HepG2 (cell line): ENCODE data around the gene CTNNA3.

Source experiments
- ATF3 ChIP-seq: sonication (generic); formaldehyde crosslinking; IDR thresholded peaks from 2 replicates; pipeline ENCODE4 v1.4.0; 2020; ENCODE audit warnings: missing genetic modification reagents
- CBX5 ChIP-seq: sonication (generic); formaldehyde crosslinking; IDR thresholded peaks from 2 replicates; pipeline ENCODE4 v1.4.0; 2020; ENCODE audit warnings: missing genetic modification reagents, borderline replicate concordance
- MEF2D ChIP-seq: sonication (generic); formaldehyde crosslinking; IDR thresholded peaks from 2 replicates; pipeline ENCODE4 v1.5.1; 2020; ENCODE audit warnings: mild to moderate bottlenecking, missing genetic modification reagents
- NFE2L1 ChIP-seq: sonication (generic); formaldehyde crosslinking; IDR thresholded peaks from 2 replicates; pipeline ENCODE4 v1.4.0; 2020; ENCODE audit warnings: missing genetic modification reagents, mild to moderate bottlenecking, borderline replicate concordance
- NFE2L2 ChIP-seq: fragments of 150-350 bp; IDR thresholded peaks from 2 replicates; pipeline ENCODE4 v1.6.1; 2014; ENCODE audit warnings: low read length
- POLR2AphosphoS5 ChIP-seq: IDR thresholded peaks from 2 replicates; pipeline ENCODE4 v1.6.1; 2012; ENCODE audit warnings: low read depth, low read length
- SP5 ChIP-seq: IDR thresholded peaks from 2 replicates; pipeline ENCODE4 v1.6.1; 2016; ENCODE audit warnings: low read depth, borderline replicate concordance
- ZNF362 ChIP-seq: sonication (generic); formaldehyde crosslinking; IDR thresholded peaks from 2 replicates; pipeline ENCODE4 v1.4.0; 2020; ENCODE audit warnings: missing genetic modification reagents, mild to moderate bottlenecking, borderline replicate concordance
- ZNF607 ChIP-seq: sonication (generic); formaldehyde crosslinking; IDR thresholded peaks from 2 replicates; pipeline ENCODE4 v1.5.1; 2020; ENCODE audit warnings: missing genetic modification reagents, mild to moderate bottlenecking, borderline replicate concordance
- TF ChIP-seq, protein P1 (sequence below): IDR thresholded peaks from 2 replicates; pipeline ENCODE4 v1.6.1; 2012; ENCODE audit warnings: inconsistent platforms

DNA sequence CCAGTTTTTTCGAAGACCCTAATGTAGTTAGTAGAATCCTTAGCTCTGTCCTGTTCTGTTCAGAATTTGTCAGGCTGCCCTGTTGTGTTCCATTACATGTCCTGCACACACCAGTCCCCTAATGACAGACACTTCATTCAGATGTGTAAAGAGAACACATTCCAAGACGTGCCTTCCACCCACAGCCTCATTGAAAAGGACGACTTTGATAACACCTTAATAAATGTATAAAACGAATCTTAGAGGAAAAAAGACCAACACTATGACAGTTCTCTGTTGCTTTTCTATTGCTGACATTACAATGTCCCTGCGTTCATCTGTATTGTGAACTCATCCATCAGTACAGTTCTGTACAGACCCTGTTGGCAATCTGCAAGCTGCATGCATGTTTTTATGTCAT lies 766.6 kb downstream of the CTNNA3 start:
- TF ChIP-seq ATF3 (CRISPR knock-in tag), result no peak
- TF ChIP-seq POLR2AphosphoS5, result no peak
- TF ChIP-seq NFE2L1 (CRISPR knock-in tag), result no peak
- TF ChIP-seq, protein P1, sequence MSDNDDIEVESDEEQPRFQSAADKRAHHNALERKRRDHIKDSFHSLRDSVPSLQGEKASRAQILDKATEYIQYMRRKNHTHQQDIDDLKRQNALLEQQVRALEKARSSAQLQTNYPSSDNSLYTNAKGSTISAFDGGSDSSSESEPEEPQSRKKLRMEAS, result no peak
- no peak for TF ChIP-seq MEF2D (CRISPR knock-in tag)
- no peak for TF ChIP-seq ZNF362 (CRISPR knock-in tag)
- no peak for TF ChIP-seq CBX5 (CRISPR knock-in tag)
- no peak for TF ChIP-seq SP5 (CRISPR knock-in tag)
- TF ChIP-seq ZNF607 (CRISPR knock-in tag), result no peak
- TF ChIP-seq NFE2L2, result no peak
